C4-2B (cell line): ENCODE measurements around the gene LRP1B.

Experiments
- H3K27ac ChIP-seq: fragments of 450-650 bp; 2 replicates; pipeline ENCODE4 v1.5.1; 2017
- CTCF ChIP-seq: fragments of 450-650 bp; conservative IDR thresholded peaks from 2 replicates; pipeline ENCODE4 v1.5.1; 2017; ENCODE audit warnings: mild to moderate bottlenecking
- ZFX ChIP-seq: fragments of 450-650 bp; IDR thresholded peaks from 2 replicates; pipeline ENCODE4 v1.6.1; 2017

The LRP1B gene

GRCh38 chr2:140696449-140696848, 1434.4 kb downstream of the LRP1B start:
- no peak overlapping the region for H3K27ac ChIP-seq
- peak; percentile 28 for TF ChIP-seq CTCF
- no peak for TF ChIP-seq ZFX

GRCh38 chr2:140695155-140695554, 1435.7 kb downstream of the LRP1B start:
- no peak overlapping the region for H3K27ac ChIP-seq
- TF ChIP-seq CTCF (no peak), ZFX (no peak)

- H3K27ac ChIP-seq: no peak overlapping the region
- TF ChIP-seq CTCF: no peak
Observed at GRCh38 chr2:140687825-140688224, 1443.0 kb downstream of the LRP1B start.

GRCh38 chr2:140683658-140684057, 1447.2 kb downstream of the LRP1B start:
- no peak overlapping the region for H3K27ac ChIP-seq
- TF ChIP-seq ZFX: no peak
- TF ChIP-seq CTCF: no peak

- H3K27ac ChIP-seq: no peak overlapping the region
- TF ChIP-seq ZFX (no peak), CTCF (no peak)
Observed at GRCh38 chr2:140680862-140681261, 1450.0 kb downstream of the LRP1B start.

- TF ChIP-seq CTCF (no peak), ZFX (no peak)
- no peak overlapping the region for H3K27ac ChIP-seq
Observed at GRCh38 chr2:140679752-140680151, 1451.1 kb downstream of the LRP1B start.

GRCh38 chr2:140669911-140670310, 1460.9 kb downstream of the LRP1B start:
- no peak for TF ChIP-seq CTCF
- no peak for TF ChIP-seq ZFX
- no peak overlapping the region for H3K27ac ChIP-seq

- no peak overlapping the region for H3K27ac ChIP-seq
- TF ChIP-seq ZFX (no peak), CTCF (no peak)
Observed at GRCh38 chr2:140667203-140667602, 1463.6 kb downstream of the LRP1B start.
